Stimulated activated CD8-positive, alpha-beta memory T cell treated with anti-CD3 and anti-CD28 coated beads, Interleukin-4, amount 100 ng/mL, for 1 hour (primary cell): ENCODE data around the gene ZMYND8.
A peak's percentile ranks its signal among the peaks of the same experiment; 100 is the strongest.
"Not testable (repeated sequence)": the region's sequence is repeated elsewhere in the genome, so short reads cannot be mapped to it uniquely, and the experiment has no call there.

ENCODE experiments used
- DNase-seq, 2 donors: peaks; one replicate each; pipeline ENCODE4 v3.0.0-alpha.2; 2020; ENCODE audit warnings: low read depth in 2 of 2, low spot score in 1 of 2

ZMYND8 gene

DNA sequence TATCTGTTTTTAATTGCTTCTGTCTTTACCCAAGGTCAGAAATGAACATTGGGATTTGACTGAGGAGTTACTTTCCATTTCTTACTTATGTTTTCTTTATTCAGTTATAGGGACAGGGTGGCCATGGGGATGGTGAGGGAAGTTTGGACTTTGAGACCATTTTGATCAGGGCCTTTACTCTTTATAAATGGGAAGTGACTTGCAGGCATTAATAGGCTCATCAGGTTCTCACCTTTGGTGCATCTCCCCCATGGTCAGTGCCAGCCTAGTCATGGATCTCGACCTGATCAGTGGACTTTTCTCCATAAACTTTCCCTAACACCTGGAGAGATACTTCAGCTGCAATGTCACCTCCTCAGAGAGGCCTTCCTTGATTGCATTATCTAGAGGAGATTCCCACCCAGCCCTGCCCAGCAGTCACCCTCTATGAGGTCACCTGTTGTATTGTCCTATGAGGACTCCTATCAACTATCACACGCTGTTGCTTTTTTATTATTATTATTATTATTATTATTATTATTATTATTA lies 16.8 kb upstream of the ZMYND8 start:
- DNase-seq: no peak

DNA sequence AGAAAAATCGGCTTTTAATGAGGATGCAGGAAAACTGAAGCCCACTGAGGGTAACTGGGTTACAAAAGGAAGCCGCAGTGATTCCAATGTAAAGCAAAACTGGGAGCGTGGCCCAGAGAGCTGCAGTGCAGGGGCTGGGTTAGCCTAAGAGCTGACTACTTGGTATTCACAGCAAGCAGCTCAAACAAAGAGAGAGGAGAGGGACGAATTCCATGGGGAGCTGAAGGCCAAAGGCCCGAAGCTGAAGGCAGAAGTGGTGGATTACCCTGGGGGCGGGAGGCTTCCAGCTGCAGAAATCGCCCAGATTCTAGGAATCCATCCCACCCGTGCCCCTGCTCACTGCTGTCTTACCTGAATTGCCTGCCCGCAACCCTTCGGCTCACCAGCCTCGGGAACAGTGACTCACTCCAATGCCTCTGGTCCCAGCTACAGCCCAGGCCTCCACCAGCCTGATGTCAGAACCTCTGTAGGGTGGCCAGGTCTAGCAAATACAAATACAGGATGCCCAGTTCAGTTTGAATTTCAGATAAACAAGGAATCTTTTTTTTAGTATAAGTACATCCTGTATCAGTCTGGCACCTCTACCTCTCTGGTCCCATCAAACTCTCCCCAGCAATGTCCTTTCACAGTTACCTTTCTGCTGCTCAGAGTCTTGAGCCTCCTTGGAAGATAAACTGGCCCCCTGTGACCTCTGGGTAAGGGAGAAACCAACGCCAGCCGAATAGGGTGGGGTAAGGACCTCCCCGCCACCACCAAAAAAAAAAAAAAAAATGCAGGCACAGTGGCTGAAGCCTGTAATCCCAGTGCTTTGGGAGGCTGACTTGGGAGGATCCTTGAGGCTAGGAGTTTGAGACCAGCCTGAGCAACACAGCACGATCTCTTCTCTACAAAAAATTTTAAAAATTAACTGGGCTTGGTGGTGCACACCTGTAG lies 14.6 kb upstream of the ZMYND8 start:
- DNase-seq: no peak

DNA sequence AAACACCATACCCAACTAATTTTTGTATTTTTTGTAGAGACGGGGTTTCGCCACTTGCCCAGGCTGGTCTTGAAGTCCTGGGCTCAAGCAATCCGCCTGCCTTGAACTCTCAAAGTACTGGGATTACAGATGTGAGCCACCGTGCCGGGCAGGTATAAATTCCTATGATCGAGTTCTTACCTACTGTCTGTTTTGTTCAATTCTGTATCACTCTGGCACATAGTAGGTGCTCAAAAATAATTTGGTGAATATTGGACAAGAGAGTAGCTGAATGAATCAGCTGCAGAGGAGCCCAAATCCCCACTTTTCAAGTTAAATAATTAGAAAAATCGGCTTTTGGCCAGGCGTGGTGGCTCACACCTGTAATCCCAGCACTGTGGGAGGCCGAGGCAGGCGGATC lies 13.7 kb upstream of the ZMYND8 start:
- DNase-seq: no peak

DNA sequence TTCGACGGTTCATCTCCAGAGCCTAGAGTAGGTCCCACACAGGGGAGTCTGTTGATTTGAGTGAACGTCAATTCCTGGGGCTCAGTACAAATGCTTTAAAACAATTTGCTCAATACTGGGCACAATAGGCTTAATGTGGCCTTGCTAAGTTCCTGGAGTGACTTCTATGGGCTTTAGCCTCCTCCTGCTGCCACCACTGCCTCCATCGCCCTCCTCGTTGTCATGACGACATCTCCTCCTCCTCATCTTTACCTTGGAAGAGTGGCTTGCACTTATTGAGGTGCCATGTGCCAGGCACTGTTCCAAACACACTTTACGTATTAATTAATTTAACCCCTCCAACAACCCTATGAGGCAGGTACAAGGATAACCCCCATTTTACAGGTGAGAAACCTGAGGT lies 11.8 kb upstream of the ZMYND8 start:
- DNase-seq: no peak

DNA sequence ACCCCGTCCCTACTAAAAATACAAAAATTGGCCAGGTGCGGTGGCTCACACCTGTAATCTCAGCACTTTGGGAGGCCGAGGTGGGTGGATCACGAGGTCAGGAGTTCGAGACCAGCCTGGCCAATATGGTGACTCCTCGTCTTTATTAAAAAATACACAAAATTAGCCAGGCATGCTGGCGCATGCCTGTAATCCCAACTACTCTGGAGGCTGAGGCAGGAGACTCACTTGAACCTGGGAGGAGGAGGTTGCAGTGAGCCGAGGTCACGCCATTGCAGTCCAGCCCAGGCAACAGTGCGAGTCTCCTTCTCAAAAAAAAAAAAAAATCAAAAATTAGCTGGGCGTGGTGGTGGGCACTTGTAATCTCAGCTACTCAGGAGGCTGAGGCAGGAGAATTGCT lies 9.8 kb upstream of the ZMYND8 start:
- not testable (repeated sequence) for DNase-seq

DNA sequence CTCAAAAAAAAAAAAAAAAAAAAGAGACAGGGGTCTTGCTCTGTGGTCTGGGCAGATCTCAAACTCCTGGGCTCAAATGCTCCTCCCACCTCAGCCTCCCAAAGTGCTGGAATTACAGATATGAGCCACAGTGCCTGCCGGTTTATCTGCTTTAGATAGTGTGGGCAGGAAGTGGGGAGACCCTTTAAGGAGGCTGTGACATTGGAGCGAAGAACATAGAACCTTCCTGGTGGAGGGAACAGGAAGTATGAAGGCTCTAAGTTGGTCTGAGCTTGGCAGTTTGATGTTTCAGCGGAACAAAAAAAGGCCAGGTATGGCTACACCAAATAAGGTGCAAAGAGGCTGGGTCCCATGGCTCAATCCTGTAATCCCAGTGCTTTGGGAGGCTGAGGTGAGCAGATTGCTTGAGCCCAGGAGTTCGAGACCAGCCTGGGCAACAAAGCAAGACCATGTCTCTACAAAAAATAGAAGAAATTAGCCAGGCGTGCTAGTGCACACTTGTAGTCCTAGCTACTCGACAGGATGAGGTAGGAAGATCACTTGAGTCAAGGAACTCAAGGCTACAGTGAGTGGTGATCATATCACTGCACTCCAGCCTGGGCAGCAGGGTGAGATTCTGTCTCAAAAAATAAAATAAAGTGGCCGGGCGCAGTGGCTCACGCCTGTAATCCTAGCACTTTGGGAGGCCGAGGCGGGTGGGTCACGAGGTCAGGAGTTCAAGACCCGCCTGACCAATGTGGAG lies 8.7 kb upstream of the ZMYND8 start:
- no peak for DNase-seq

DNA sequence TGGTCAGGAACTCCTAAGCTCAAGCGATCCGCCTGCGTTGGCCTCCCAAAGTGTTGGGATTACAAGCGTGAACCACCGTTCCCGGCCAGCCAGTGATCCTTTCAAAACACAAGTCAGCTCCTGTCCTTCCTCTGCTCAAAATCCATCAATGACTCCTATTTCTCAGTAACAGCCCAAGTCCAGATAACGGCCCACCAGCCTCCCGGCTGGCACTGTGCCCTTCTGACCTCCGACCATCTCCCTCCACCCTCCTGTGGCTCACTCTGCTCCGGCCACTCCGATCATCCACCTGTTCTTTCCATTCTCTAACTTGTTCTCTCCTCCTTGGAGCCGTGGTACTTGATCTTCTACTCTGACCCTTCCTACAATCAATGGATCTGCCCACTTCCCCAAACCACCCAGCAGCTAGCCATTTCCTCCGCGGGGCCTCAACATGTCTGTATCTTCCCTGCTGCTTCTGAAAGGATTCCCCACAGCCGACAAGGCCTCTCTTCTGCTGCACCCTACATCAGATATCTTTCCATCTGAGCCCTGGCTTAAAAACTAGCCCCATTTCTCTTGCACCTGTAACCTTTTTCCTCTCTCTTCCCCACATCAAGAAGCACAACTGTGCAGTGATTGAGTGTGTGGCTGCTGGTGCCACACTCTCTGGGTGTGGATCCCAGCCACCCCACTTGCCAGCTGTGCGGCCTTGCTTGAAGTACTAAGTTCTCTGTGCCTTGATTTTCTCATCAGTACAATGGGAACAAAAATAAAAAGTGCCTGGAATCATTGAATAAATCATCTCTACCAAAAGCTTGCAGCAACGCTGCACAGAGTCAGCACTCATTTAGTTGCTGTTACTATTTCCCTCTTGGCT lies 6.1 kb upstream of the ZMYND8 start:
- DNase-seq: no peak

DNA sequence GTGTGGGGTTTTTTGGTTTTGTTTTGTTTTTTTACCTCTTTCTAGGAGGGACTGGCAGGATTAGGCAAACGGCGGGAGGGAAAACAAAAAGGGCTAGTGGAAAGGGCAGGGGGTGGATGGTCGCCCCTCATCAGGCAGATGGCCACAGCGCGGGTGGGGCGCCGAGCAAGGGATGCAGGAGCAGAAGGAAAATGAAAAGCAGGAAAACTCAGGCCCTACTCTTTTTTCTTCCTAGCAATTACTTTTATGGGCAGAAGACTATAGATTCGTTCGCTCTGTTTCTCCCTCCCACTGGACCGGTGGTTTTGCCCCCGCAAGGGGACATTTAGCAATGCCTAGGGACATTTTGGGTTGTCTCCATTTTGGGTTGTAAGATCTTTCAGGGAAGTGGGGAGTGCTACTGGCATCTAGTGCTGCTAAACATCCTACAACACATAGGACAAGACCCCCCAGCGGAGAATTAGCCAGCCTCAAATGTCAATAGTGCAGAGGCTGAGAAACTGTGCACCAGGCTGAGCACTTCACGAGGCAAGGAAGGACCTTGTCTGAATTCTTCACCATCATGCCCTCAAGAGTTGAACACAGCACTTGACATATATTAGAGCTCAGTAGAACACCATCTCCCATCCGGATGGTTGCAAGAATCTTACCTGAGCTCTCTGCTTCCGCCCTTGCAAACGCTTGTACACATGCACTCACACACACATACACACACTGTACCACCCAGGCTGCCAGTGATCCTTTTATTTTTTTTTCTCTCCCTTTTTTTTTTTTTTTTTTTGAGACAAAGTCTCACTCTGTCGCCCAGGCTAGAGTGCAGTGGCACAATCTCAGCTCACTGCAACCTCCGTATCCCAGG lies 4.8 kb upstream of the ZMYND8 start:
- no peak for DNase-seq

DNA sequence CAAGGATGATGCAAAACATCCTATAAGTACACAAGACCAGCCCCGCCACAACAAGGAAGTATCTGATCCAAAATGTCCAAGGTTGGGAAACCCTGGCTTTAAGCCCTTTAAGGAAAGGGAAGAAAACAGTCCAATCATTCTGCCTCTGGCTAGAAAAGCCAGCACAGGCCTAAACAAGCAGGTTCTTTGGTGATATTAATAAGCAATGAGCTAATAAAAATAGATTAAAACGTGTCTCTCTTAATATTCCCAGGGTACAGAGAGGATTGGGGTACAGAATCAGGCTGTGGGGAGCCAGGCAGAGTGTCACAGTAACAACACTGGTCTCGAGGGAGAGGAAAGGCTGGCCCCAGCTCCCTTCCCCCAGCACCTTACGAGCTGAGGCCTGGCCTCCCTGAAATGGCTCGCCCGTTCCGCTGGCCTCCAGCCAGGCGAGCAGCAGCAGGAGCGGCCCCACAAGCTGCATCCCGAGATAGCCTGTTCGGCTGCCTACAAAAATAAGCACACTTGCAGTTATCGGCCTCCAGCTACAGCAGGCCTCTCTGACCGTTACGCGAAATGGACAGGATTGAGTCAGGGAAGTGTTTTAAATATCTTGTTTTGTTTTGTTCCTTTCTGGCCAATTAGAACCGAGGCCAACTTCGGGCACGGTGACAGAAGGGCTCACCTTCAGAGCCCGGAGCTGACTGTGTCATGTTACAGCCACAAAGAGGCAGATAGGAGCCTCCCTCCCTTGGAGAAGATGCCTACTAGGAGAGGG lies 4.0 kb upstream of the ZMYND8 start:
- no peak for DNase-seq

DNA sequence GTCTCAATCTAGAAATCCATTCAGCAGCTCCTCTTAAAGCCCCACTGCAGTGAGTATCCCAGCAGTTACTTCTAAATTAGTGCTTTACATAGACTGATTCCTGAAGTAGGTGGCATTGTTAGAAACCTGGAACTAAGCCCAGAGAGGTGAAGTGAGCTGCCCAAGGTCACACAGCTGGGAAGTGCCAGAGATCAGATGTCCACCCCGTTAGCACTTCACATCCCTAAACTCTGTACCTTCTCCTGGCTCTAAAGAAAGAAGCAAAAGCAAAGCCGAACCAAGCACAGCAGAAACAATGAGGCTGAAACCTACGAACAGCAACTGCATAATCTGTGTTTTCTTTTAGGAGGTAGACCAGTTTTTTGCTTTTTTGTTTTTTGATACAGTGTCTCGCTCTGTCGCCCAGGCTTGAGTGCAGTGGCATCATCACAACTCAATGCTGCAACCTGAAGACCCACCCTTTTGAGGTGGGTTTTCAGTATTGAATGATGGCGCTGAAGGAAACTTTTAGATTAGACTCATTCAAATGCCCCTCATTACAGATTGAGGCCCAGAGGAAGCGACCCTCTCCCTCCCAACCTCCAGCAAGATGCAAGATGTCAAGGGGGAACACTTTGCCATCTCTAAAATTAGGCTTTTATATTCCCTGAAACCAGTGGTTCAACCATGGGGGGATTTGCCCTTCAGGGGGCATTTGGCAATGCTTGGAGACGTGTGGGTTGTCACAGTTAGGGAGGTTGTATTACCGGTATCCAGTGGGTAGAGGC lies 3.2 kb upstream of the ZMYND8 start:
- DNase-seq: no peak

DNA sequence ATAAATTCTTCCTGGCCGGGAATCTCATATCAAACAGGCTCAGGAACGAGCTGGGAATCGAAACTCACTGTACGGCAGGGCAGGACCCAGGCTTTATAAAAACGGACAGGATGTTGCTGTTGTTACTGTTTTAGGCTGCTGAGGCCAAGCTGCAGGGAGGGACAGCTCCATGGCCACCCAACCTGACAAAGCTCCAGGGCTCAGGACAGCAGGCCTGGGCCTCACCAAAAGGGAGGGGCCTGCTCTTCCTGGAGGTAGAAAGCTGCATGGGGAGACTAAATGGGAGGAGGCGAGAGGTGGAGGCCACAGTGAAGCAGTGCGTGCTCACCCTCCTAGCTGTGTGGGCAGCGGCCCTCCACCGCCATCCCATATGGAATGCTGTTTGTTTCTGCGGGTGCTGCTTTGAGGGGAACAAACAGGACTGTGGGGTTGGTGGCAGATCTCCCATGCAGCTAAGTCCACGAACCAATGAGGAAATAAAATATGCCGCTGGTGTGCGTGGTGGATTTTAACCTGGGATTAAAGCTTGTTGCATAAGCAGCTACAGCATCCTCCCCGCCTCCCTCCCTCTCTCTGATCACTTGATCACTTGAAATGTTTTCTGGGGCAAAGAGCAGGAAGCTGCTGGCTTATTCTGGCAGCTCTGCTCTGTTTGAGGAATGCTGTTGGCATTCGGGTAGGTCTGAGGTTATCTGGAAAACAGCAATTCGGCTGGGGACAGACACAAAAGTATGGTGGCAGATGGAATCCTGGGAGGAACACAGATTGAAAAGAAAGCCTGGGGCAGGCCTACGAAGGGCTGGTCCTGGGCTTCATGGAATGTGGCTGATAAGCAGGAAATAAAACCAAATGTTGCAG lies 2.4 kb upstream of the ZMYND8 start:
- DNase-seq: no peak

DNA sequence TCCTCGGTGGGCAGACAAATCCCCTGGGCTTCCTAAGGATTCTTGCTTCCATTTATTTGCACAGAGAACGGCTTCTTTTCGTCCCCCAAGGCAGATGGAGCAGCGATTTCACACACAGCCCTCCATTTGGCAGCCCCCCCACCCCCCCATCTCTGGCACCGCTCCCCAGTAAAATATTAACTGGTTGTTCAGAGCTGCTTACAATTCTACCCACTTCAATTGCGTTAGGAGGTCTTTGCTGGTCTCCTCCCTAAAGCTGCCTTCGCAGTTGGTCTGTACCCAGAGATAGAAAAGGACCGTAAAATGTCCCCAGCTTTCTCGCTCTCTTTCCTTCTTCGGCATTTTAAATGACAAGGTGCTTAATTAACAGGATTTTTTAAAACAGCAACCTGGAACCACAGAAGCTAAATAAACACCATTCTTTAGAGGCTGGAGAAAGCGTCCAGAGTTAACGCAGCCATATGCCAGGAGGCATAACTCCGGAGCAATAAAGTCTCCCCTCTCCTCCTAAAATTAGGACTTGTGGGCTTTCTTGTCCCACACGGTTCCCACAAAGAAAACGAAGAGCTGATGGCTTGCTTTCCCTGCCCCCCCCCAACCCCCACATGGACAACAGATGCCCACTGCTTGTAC lies 1.7 kb upstream of the ZMYND8 start:
- DNase-seq: no peak

DNA sequence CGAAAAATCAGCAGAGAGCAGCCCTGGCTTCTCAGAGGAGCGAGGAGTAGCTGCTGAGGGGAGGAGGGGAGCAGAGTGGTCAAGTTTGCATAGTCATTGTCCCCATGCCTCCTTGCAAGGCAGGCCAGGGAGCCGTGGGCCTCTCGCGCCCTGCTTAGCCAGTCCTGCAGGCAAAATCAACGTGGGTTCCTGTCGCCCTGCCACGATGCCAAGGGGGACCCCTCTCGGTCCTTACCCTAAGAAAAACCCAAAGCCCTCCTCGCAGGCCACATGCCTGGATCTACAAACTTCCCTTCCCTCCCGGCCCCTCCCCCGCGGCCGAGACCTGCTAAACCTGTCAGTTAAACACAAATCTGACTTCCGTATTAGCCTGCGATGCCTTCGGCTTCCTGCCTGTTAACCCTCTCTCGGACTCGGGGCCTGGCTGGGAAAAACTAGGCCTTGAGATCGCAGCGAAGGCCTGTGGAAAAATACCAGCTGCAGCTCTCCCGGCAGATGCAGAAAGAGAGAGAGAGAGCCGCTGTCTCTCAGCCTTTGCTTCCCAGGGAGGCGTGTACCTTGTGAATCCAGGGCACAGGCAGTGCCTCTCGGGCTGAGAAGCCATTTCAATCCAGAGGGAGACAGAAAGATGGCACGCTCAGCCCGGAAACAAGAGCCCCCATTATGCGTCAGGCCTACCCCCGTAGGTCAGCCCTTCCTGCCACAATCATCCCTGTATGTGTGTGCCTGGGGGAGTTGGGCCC lies 968 bp upstream of the ZMYND8 start:
- peak; percentile 19 to 27 for DNase-seq

DNA sequence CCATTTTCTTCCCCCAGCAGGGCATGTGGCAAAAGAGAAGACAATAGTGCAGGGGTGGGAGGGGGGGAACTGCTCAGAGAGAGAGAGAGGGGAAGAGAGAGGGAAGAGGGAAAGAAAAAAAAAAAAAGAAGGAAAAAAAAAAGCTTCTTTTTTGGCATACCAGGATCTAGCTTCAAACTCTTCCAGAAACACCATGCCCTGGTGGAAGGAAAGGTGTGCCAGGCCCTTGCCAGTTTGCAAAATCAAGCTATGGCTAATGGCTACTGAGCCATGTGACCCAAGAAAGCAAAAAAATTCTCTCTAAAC lies 326 bp downstream of the ZMYND8 start:
- no peak for DNase-seq

DNA sequence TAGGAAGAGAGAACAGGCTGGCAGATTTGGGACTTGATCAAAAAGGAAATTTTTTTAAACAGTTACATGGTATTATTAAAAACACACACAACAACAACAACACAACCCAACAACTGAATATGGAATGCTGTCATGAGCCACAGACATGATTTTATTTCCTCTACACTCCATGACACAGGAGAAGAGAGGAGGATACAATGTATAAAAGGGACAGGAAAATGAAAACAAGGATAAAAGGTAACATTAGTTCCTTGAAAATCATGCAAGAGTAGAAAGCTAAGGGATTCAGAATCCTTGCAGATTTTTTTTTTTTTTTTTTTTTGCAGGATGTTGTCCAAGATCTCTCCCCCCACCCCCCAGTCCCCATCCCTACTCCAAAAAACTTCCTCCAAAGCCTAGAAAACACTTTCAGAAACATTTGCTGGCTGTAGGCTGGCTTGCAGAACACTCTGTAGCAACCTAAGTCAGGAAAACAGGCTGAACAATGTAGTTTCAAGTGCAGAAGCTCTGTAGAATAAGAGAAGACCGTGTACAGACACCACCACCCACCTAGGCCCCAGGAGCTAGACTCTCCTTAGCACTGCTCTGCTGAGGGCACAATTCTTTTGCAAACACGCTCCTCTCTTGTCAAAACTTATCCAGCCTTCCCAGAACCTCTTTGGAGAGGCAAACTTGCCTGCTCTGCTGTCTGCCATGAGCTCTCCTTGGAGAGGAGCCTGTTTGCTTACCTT lies 845 bp downstream of the ZMYND8 start:
- DNase-seq: no peak
